HG02642 (cell line): Measurements from ENCODE around the gene DLGAP1.
A peak's percentile ranks its signal among the peaks of the same experiment; 100 is the strongest.

Experiments used
- ATAC-seq: cut with Tn5 transposase; IDR thresholded peaks from one replicate; pipeline ENCODE4 v1.9.1; 2021; ENCODE audit warnings: mild to moderate bottlenecking; ENCODE audit not compliant: unreplicated experiment, poor library complexity

The DLGAP1 gene

DNA sequence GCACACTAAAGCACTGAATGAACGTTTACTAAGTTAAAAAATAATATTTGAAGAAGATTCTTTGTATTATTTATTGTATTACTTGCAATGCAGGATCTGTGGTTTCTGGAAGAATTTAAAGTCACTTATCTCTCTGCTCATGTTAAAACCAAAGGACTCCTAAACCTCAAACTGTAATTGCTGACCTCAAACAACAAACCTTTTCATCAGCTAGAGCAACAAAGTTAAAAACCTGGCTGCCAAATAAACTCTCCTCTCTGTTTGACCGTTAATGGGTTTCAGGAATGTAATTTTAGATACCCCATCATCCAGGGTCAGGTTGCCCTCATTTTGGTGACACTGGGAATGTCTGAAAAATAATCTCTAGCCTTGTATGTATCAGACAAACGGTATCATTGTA lies 766.0 kb downstream of the DLGAP1 start:
- no peak for ATAC-seq

- no peak for ATAC-seq
Observed at GRCh38 chr18:3688690-3689089, 766.4 kb downstream of the DLGAP1 start.

DNA sequence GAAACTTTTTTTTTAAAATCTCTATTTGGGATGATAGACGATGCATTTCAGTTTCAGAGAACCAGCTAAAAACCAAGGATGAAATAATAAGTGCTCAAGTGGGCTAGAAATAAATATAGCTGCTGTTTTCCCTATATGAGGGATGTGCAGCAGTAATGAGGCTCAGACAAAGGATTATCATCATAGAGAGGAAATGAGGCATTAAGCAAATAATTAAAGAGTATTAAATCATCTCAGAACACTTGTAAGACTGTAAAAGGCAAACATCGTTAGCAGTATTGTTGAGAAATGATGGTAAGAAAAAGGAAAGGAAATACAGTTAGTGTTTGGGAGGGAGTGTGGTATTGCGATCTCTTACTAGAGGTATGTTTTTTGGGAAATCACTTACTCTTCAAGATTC lies 771.6 kb downstream of the DLGAP1 start:
- ATAC-seq = no peak

DNA sequence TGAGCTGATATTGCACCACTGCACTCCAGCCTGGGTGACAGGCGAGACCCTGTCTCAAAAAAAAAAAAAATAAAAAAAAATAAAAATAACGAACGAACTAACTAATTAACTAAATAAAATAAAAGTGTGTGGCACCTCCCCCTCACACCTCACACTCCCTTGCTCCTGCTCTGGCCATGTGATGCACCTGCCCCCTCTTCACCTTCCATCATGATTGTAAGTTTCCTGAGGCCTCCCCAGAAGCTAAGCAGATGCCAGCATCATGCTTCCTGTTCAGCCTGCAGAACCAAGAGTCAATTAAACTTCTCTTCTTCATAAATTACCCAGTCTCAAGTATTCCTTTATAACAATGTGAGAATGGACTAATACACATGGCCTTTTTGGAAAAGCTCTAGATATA lies 773.0 kb downstream of the DLGAP1 start:
- no peak for ATAC-seq

- ATAC-seq = no peak
Observed at GRCh38 chr18:3679241-3679640, 775.9 kb downstream of the DLGAP1 start.

- ATAC-seq = no peak
Observed at GRCh38 chr18:3675994-3676393, 779.1 kb downstream of the DLGAP1 start.

DNA sequence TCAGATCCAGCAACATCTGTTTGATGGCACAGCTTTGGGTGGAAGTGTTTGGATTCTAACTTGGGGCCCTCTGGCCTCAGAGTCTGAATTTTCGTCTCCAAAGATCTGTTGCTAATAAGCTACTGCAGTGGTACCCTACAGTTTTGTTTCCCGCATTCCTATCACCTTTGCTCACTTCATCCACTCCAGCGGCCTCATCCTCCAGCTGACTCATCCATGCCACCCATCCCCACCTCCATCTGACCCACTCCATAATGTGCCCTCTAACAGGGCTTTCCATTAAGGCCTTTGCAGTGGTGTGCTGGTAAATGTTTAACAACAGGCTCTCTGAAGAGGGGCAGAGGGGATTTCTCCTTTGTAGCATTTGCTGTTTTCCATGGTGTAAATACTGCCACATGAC lies 779.7 kb downstream of the DLGAP1 start:
- ATAC-seq = no peak

DNA sequence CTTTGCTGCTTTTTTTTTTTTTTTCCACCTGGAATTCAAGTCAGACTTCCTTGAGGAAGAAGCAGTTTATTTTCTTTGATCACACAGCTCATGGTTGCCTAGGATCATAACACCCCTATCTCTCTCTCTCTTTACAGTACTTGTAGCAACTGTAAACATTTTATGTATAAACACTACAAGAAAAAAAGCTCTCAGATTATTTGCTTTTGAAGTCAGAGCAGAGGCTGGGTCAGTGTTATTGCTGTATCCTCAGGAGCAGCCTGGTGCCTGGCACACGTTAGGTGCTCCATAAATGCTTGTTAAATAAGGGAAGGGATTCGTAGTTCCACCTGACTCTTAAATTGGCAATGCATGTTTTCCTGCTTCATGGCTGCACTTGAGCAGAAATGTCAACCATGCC lies 783.9 kb downstream of the DLGAP1 start:
- ATAC-seq = no peak

GRCh38 chr18:3669376-3669775 lies 785.7 kb downstream of the DLGAP1 start:
- no peak for ATAC-seq

DNA sequence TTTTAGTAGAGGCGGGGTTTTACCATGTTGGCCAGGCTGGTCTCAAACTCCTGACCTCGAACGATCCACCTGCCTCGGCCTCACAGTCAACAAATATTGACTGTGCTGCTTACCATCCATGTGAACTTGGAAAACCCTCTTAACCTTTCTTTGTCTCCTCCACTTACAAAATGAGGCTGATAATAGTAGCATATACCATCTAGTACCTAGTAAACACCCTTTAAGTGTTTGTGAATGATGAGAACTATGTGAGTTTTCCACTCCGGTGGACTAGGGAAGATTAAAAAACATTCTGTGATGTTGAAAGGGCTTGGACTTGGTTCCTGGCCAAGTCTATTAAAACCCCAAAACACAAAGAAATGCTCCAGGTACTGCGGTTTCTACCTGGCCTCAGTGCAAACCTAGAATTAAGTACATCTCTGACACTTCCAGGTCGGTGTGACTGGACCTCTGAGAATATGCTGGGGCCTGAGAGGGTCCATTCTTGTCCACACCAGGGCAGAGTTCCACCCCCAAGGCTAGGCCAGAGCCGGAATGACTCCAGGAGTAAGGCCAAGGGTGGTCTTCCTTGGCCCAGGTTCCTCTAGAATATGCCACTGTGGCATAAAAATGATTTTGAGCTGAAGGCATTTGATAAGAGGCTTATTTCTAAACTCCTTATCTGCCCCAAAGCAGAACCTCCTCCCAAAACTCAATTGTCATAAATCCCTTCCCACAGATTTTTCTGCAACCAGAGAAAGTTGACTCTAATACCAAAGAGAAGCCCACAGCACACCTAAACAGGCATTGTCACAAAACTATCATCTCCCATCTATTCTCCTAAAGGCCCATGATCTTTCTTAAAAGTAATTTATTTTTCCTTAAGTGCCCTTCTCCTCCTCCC lies 787.6 kb downstream of the DLGAP1 start:
- no peak for ATAC-seq

DNA sequence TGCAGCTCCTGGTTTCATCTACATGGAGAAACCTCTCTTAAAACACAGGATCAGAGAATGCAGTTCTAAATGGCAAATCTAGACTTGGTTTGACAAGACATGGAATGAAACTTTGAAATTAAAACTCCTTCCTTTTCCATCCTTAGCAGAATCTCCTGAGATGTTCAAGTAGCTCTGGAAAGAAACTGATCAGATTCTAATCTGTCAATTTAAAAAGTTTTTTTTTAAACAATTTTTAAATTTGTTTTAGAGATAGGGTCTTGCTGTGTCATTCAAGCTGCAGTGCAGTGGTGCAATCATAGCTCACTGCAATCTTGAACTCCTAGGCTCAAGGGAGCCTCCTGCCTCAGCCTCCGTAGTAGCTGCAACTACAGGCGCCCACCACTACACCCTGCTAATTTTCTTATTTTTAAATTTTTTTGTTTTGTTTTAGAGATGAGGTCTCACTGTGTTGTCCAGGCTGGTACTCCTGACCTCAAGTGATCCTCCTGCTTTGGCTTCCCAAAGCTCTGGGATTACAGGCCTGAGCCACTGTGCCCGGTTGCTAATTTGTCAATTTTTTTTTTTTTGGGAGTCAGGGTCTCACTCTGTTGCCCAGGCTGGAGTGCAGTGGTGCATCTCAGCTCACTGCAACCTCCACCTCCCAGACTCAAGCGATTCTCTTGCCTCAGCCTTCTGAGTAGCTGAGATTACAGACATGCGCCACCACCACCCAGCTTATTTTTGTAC lies 788.4 kb downstream of the DLGAP1 start:
- no peak for ATAC-seq

GRCh38 chr18:3665780-3666525 lies 789.2 kb downstream of the DLGAP1 start:
- peak; percentile 66 for ATAC-seq

GRCh38 chr18:3665204-3665603 lies 789.9 kb downstream of the DLGAP1 start:
- ATAC-seq = no peak

DNA sequence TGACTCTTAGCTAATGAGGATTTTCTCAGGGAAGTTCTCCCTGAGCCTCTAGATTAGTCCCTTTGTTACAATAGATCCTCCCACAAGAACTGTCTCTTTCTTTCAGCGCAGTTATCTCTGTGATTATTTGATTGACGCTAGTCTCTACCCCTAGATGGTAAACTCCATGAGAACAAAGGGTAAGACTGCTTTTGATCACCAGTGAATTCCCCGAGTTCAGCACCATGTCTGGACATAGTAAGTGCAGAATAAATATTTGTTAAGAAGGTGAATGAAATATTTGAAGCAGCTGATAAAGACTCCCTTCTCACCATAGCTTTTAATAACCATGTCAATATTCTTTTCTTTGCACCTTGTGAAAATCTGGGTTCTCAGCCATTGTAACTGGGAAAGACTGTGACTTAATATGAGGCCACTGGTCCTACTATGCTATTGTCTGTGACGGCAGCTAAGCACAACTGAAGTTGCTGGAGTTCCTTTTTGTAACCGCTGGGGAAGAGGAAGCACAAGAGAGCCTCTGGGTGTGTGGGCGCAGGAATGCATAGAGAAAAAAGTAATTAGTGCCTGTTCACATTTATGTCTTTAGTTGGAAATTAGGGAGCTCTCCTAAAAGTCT lies 790.4 kb downstream of the DLGAP1 start:
- no peak for ATAC-seq

DNA sequence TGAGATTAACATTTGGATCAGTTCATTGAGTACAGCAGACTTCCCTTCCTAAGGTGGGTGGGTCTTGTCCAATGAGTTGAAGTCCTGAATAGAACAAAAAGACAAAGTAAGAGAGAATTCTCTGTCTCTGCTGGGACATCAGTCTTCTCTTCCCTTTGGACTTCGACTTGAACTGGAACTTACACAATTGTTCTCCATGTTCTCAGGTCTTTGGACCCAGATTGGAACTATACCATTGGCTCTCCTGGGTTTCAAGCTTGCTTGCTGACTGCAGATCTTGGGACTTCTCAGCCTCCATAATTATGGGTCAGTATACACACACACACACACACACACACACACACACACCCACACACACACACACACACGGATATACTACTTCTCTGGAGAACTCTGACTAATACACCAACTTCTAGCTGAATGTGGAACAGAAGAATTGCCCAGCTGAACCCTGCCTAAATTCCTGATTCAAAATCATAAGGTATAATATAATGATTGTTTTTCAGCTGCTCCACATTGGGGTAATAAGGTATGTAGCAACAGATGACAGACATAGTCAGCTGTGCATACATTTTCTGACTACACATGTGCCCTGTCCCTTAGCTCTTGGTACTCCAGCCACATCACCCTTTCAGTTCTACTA lies 791.1 kb downstream of the DLGAP1 start:
- no peak for ATAC-seq

DNA sequence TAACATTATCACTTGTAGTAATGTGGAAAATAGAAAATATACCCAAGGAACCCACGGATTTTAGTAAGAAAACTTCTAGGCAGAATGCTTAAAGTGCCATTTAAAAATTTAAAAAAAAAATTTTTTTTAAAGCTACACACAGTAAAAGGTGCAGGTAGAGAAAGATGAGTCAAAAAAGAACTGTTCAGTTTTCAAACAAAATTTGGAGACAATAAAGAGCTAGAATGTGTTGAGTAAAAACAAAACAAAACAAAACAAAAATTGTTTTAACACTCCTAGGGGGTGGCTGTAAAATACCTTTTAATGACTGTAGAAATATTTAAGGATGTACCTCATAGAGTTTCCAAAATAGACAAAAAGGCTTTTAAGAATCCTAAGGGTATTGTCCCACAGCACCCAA lies 793.1 kb downstream of the DLGAP1 start:
- no peak for ATAC-seq

DNA sequence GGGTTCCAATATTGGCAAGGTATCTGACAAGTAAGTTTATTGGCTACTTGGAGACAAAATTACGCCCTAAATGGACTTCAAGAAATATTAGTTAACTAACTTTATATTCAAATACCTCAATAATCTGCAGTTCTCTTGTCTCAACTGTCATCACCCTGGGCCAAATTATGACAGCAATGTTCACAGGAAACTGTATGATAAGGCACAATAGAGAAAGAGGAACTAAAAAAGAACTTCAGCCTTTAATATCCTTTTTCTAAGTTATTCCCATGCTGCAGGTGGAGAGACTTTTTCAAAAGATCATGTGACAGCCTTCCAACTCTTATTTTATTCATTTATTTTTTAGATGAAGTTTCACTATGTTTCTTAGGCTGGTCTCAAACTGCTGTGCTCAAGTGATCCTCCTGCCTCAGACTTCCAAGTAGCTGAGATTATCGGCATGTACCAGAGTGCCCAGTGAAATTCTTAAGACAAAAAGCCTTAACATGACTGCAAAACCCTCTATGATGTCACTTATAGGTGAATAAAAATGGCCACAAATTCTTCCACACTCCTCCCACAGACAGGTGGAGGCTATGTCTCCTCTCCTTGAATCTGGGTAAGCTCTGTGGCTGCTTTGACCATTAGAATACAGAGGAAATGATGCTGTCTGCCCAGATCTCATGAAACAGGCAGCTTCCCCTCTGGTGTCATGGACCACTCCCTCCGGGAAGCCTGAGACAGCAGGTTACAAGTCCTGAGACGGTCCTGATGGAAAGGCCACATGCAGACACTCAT lies 794.2 kb downstream of the DLGAP1 start:
- no peak for ATAC-seq

- no peak for ATAC-seq
Observed at GRCh38 chr18:3658529-3658928, 796.6 kb downstream of the DLGAP1 start.

GRCh38 chr18:3655254-3656050 lies 799.7 kb downstream of the DLGAP1 start:
- ATAC-seq = no peak
